Endothelial cell of umbilical vein (primary cell): ENCODE data around the gene ARSJ. TPM values are rescaled to one million over a fixed set of nuclear protein-coding genes. Genes with fewer than 3 reads are reported as not detected.
A peak's percentile ranks its signal among the peaks of the same experiment; 100 is the strongest.

Experiments
- BruUV-seq: library from RNA; stranded (reverse); fragments of 400-500 nt; replicated peaks from 2 replicates; lab custom pipeline; 2021; lab: Mats Ljungman, UMichigan
- CTCF ChIA-PET: fragments of 300-600, 350-600 bp; sonication (Branson Sonifier 250); formaldehyde crosslinking; loops from one replicate; lab custom pipeline; 2021; ENCODE audit warnings: antibody characterized with exemption, inconsistent platforms; lab: Charles Lee
- POLR2A ChIA-PET: fragments of 300-600, 350-600 bp; sonication (Branson Sonifier 250); formaldehyde crosslinking; loops from one replicate; lab custom pipeline; 2021; ENCODE audit warnings: antibody characterized with exemption, inconsistent platforms; lab: Charles Lee
- DNase-seq: peaks from one replicate; pipeline ENCODE4 v3.0.0-alpha.2; 2011; ENCODE audit warnings: low read depth, low spot score
- FAIRE-seq: peaks from 2 replicates; lab custom pipeline; 2011; peaks lifted over from hg19 to GRCh38; lab: Jason Lieb, UNC
- H2AFZ ChIP-seq: 2 replicates; pipeline ENCODE4 v1.6.0; 2012; ENCODE audit warnings: low read depth, low read length, control low read depth, inconsistent platforms
- H3K27ac ChIP-seq: 2 replicates; pipeline ENCODE4 v1.5.1; 2011; ENCODE audit warnings: low read depth, mild to moderate bottlenecking, control low read depth, low read length, moderate library complexity; ENCODE audit not compliant: insufficient read depth
- H3K27me3 ChIP-seq, 2 experiments: 2 replicates each; pipeline versions ENCODE4 v1.6.0 to v1.6.1; 2011; ENCODE audit warnings: low read length in 2 of 2, mixed read lengths in 1 of 2; ENCODE audit not compliant: control insufficient read depth in 2 of 2, insufficient read depth in 2 of 2
- H3K36me3 ChIP-seq, 2 experiments: 2 replicates in 1 of 2; 3 replicates in 1 of 2; pipeline ENCODE4 v1.5.1; 2011; ENCODE audit warnings: low read length in 2 of 2, mild to moderate bottlenecking in 1 of 2, moderate library complexity in 1 of 2; ENCODE audit not compliant: control insufficient read depth in 2 of 2, insufficient read depth in 2 of 2; ENCODE audit errors: extremely low read depth in 1 of 2
- H3K4me1 ChIP-seq: 3 replicates; pipeline ENCODE4 v1.5.1; 2011; ENCODE audit warnings: mild to moderate bottlenecking, low read length; ENCODE audit not compliant: control insufficient read depth, insufficient read depth; ENCODE audit errors: extremely low read depth
- H3K4me2 ChIP-seq: 2 replicates; pipeline ENCODE4 v1.6.1; 2011; ENCODE audit warnings: low read length, control low read depth, mixed read lengths; ENCODE audit not compliant: insufficient read depth
- H3K4me3 ChIP-seq, 3 experiments: fragments of 200-600 bp in 1 of 3; sonication (generic), shearing (Covaris generic) in 1 of 3; replicated peaks in 1 of 3; 2 replicates each; pipeline ENCODE4 v1.5.1; 2011 to 2016; ENCODE audit warnings: control low read depth in 3 of 3, low read length in 3 of 3, mild to moderate bottlenecking in 2 of 3, inconsistent platforms in 1 of 3, low read depth in 1 of 3, moderate library complexity in 1 of 3; ENCODE audit not compliant: insufficient read depth in 1 of 3
- H3K79me2 ChIP-seq: 2 replicates; pipeline ENCODE4 v1.6.0; 2012; ENCODE audit warnings: low read length, inconsistent platforms; ENCODE audit not compliant: control insufficient read depth, insufficient read depth
- H3K9ac ChIP-seq: replicated peaks from 2 replicates; pipeline ENCODE3; 2011; ENCODE audit warnings: low read length, control low read depth; ENCODE audit not compliant: insufficient read depth; ENCODE audit errors: extremely low read depth
- H3K9me1 ChIP-seq: replicated peaks from 3 replicates; pipeline ENCODE4 v1.6.0; 2011; ENCODE audit warnings: mild to moderate bottlenecking, low read length; ENCODE audit not compliant: control insufficient read depth, insufficient read depth; ENCODE audit errors: extremely low read depth
- H3K9me3 ChIP-seq: replicated peaks from 2 replicates; pipeline ENCODE4 v1.5.1; 2012; ENCODE audit warnings: low read length, inconsistent platforms; ENCODE audit not compliant: control insufficient read depth, insufficient read depth
- H4K20me1 ChIP-seq: replicated peaks from 2 replicates; pipeline ENCODE3; 2011; ENCODE audit warnings: mild to moderate bottlenecking, low read length; ENCODE audit not compliant: control insufficient read depth, insufficient read depth; ENCODE audit errors: extremely low read depth
- CTCF ChIP-seq, 2 donors: IDR thresholded peaks; 1 replicate in 1 of 2; 2 replicates in 1 of 2; pipeline ENCODE4 v1.5.1; 2011; ENCODE audit warnings: low read length in 2 of 2, mild to moderate bottlenecking in 2 of 2, moderate library complexity in 2 of 2, control low read depth in 1 of 2, inconsistent platforms in 1 of 2, low read depth in 1 of 2; ENCODE audit not compliant: insufficient read depth in 1 of 2; ENCODE audit errors: extremely low read depth in 1 of 2
- EZH2 ChIP-seq: IDR thresholded peaks from 2 replicates; pipeline ENCODE4 v1.6.1; 2012; ENCODE audit warnings: borderline replicate concordance, low read depth, mild to moderate bottlenecking, moderate library complexity, low read length, inconsistent platforms; ENCODE audit not compliant: severe bottlenecking
- FOS ChIP-seq: IDR thresholded peaks from 2 replicates; pipeline ENCODE4 v1.6.1; 2011; ENCODE audit warnings: mild to moderate bottlenecking, low read length, moderate library complexity, borderline replicate concordance; ENCODE audit not compliant: insufficient read depth
- GATA2 ChIP-seq: IDR thresholded peaks from 2 replicates; pipeline ENCODE4 v1.7.0; 2011; ENCODE audit warnings: low read depth, mild to moderate bottlenecking, moderate library complexity, mixed read lengths, low read length; ENCODE audit not compliant: insufficient read length, insufficient read depth
- JUN ChIP-seq: IDR thresholded peaks from 2 replicates; pipeline ENCODE4 v1.6.1; 2011; ENCODE audit warnings: borderline replicate concordance, low read depth; ENCODE audit not compliant: insufficient read length, insufficient read depth
- MYC ChIP-seq: IDR thresholded peaks from one replicate; pipeline ENCODE4 v1.6.1; 2011; ENCODE audit warnings: mild to moderate bottlenecking, low read depth, low read length
- POLR2A ChIP-seq: IDR thresholded peaks from 2 replicates; pipeline ENCODE4 v1.6.1; 2012; ENCODE audit warnings: low read depth, mild to moderate bottlenecking, control low read depth, low read length
- POLR2AphosphoS5 ChIP-seq: IDR thresholded peaks from 2 replicates; pipeline ENCODE4 v1.6.1; 2012; ENCODE audit warnings: low read depth, mild to moderate bottlenecking, control low read depth, low read length, moderate library complexity; ENCODE audit not compliant: insufficient read depth
- dilution Hi-C: fragments of 300-500 bp; cut with MboI; formaldehyde crosslinking; loops from one replicate; pipeline ENCODE4 v1.15.0; 2019; ENCODE audit warnings: low sequenced_read_pairs; ENCODE audit not compliant: extremely low pct_ligation_motif_present
- intact Hi-C: fragments of 100-400 bp; cut with micrococcal nuclease; formaldehyde crosslinking; loops from one replicate; pipeline ENCODE4 v1.10.0; 2022
- polyA plus RNA-seq, 4 experiments: library from polyadenylated mRNA; depleted of rRNA in 3 of 4; stranded (reverse) in 3 of 4; unstranded in 1 of 4; fragments of >200 nt; gene quantifications; 2 replicates each; pipeline versions ENCODE4 v1.2.1 to v1.2.3, GENCODE V29; 2011 to 2012; ENCODE audit warnings: missing spikeins in 1 of 4
- total RNA-seq: library from RNA; stranded (reverse); gene quantifications from 2 replicates; pipeline ENCODE4 v1.2.3, GENCODE V29; 2021
- TF ChIP-seq, protein P1 (sequence below): IDR thresholded peaks from 2 replicates; pipeline ENCODE4 v1.6.1; 2011; ENCODE audit not compliant: insufficient read depth, insufficient read length

ARSJ gene
- total and polyA plus RNA-seq, 2 donors (not counting 3 experiments of a cell fraction or from before 2014, with no cell fraction given), result 21.9 to 50.0 TPM

DNA sequence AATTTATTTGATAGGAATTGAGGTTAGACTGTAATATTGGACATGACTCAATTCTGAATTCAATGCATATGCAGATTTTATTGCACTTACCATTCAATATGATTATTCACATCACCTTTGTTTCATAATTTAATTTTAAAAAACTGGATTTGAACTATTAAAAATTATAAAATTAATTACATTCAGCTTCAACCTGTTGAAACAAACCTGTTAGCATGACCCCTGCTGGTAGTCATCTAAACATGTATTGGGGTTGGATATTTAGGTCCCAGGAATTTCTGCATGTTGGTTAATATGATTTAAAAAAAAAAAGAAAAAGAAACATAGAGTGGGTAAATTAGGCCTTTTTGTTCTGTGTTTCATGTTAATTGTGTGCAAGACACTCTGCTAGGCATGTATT is 85.9 kb downstream of the ARSJ start:
- Histone ChIP-seq H3K4me1 (no peaks in the 10 kb centered on the region), H3K4me3 (no peak overlapping the region), H3K27me3 (no peaks in the 10 kb centered on the region), H4K20me1 (no peaks in the 10 kb centered on the region), H3K79me2 (no peaks in the 10 kb centered on the region), H3K9me3 (no peaks in the 10 kb centered on the region), H2AFZ (no peak overlapping the region), H3K36me3 (peaks cover 0 to 2% of the 10 kb centered on the region in 2 experiments), H3K27ac (no peak overlapping the region), H3K9me1 (no peaks in the 10 kb centered on the region), H3K4me2 (no peak overlapping the region), H3K9ac (no peak overlapping the region)
- TF ChIP-seq GATA2 (no peak), FOS (no peak), POLR2AphosphoS5 (no peak), JUN (no peak), CTCF (IDR thresholded peaks at IDR 0.05; ENCODE audit: extremely low read depth in 1 of 2, insufficient read depth in 1 of 2, low read depth in 1 of 2, low read length in 2 of 2) (no peak), EZH2 (no peak), MYC (no peak), POLR2A (no peak)
- TF ChIP-seq, protein P1, sequence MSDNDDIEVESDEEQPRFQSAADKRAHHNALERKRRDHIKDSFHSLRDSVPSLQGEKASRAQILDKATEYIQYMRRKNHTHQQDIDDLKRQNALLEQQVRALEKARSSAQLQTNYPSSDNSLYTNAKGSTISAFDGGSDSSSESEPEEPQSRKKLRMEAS, result no peak
- no TSS peak for BruUV-seq
- CTCF ChIA-PET, result interaction anchor here (0.6 to 1.1 kb wide), 9 partner anchors 11 to 499 kb away, joined by 3 to 19 read pairs (median 3); no protein-coding TSS in a partner anchor
- POLR2A ChIA-PET, result no interaction called here
- dilution Hi-C loops, result no loop called here
- FAIRE-seq, result no peak
- intact Hi-C loops, result loop anchor here (2.0 to 10.0 kb wide), 2 partner anchors 329 to 497 kb away; no protein-coding TSS in a partner anchor
- DNase-seq, result peak; percentile 26
